HS-5 (cell line): ENCODE measurements around the gene DDIAS.
"Not testable (repeated sequence)": the region's sequence is repeated elsewhere in the genome, so short reads cannot be mapped to it uniquely, and the experiment has no call there.

Source experiments
- DNase-seq: peaks from one replicate; pipeline ENCODE4 v3.0.0-alpha.2; 2012; ENCODE audit warnings: low read depth

Gene DDIAS

DNA sequence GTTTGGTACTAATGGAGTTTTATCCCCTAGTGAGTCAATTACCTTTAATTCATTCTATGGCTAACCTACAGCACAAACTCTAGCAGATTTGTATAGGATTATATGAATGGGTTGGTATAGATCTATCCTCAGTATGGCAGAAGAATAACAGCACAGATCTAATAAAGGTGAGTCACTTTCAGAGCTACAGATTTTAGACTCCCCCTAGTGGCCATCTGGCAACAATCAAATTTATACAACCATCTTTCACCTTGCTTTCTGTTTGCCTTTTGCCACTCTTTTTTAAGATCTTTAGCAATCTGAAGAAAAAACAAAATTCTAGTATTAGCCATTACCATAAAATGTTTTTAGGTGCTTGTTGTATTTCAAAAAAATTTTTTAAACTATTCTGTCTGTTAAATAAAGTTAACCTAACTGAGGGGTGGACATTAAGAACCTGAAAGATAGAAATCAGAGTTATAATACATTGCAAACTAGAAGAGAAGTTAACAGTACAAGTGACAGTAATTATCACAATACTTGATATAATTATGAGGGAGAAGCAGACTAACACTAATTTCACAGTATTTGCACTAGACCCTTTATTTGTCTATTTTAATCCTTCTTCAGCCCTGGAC is 25.8 kb downstream of the DDIAS start:
- peak; percentile 35 for DNase-seq

DNA sequence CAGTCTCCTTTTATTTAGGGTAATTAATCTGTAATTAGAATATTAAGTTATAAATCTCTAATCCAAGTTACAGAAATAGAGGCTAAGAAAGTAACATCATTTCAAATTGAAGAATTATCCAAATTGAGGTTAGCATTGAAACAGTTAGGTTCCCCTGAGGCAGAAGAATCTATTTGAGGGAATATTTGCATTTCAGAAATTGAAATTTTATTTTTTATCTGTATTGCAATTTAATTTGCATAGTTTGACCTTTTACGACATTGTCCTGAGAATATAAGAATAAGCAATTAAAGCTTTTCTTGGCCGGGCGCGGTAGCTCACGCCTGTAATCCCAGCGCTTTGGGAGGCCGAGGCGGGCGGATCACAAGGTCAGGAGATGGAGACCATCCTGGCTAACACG is 27.6 kb downstream of the DDIAS start:
- DNase-seq = no peak

DNA sequence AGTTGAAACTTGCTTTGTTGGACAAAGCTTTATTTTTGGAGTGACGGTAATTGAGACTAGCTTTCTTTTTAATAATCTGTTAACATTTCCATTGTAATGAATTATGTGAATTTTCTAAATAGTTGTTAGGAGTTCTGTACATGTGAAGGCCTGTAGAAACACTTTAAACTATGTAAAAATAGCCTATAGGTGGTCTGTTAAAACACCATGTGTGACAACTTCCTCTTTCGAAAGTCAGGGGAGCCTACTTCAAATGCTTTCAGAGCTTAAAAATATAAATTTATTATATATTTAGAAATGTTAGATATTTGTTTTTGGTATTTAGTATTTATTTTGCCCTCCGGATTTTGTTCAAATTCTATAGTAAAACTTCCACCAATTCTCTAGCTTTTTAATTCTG is 28.7 kb downstream of the DDIAS start:
- DNase-seq = no peak

DNA sequence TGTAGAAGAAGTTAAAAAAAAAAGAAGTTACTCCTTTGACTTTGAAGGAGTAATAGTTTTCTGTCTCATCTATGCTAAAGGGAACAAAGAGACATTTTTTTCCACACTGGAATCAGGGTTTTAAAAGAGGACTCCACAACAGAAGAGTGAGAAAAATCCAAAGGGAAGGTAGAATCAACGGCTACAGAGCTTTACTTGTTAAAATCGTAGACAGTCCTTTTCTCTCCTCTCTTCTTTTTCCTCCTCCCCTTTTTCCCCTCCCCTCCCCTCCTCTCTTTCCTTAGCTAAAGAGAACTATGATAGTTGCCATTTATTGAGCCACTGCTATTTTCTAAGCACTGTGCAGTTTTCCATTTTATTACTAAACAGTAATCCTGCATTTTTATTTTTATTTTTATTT is 29.2 kb downstream of the DDIAS start:
- DNase-seq = no peak

DNA sequence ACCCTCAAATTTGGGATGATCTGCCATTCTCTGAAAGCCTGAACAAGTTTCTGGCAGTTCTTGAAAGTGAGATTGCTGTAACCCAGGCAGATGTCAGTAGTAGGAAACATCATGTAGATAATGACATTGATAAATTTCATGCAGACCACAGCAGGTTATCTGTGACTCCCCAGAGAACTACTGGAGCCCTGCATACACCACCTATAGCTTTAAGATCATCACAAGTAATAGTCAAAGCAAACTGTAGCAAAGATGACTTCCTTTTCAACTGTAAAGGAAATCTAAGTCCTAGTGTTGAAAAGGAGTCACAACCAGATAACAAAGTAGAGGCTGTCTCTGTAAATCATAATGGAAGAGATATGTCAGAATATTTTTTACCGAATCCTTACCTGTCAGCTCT is 31.0 kb downstream of the DDIAS start:
- DNase-seq = no peak

- DNase-seq = no peak
Observed at GRCh38 chr11:82936261-82936660, 34.7 kb downstream of the DDIAS start.

DNA sequence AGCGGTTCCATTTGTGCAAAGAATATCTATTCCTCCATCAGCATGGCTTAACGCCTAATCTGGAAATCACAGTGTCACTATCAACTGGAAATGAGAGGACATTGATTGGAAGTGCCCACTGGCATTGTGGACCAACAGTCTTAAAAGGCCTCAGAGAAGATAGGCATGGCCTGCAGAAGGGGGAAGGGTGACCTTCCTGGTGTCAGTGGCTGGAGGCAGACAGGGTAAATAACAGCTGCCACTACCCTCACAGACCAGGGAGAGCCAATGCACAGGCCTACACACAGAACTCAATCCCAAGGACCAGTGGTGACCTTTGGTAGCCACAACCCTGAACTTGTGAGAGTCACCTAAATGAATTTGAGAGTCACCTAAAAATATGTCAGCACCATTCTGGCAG is 36.0 kb downstream of the DDIAS start:
- no peak for DNase-seq

- no peak for DNase-seq
Observed at GRCh38 chr11:82939456-82939855, 37.9 kb downstream of the DDIAS start.

DNA sequence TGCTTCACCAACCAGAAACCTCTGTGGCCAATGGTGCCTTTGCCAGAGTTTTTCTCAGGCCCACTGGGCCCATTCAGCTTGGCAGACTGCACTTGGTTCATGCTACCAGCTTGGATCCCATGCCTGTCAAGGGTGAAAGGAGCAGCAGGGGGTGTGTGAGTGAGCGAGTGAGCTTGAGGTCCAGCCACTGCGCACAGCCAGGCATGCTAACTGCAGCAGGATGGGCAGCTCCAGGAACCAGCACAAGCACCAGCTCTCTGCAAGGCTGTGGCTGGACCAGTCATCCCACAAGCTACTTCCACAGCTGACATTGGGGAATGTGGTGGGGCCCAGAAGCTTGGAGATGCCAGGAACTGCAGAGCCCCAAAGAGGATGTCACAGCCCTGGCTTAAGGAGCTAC is 40.8 kb downstream of the DDIAS start:
- DNase-seq = no peak

DNA sequence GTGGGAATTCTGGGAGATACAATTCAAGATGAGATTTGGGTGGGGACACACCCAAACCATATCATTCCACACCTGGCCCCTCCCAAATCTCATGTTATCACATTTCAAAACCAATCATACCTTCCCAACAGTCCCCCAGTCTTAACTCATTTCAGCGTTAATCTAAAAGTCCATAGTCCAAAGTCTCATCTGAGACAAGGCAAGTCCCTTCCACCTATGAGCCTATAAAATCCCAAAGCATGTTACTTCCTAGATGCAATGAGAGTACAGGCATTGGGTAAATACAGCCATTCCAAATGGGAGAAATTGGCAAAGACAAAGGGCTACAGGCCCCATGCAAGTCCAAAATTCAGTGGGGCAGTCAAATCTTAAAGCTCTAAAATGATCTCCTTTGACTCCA is 41.9 kb downstream of the DDIAS start:
- not testable (repeated sequence) for DNase-seq

GRCh38 chr11:82944198-82944597 is 42.7 kb downstream of the DDIAS start:
- no peak for DNase-seq

DNA sequence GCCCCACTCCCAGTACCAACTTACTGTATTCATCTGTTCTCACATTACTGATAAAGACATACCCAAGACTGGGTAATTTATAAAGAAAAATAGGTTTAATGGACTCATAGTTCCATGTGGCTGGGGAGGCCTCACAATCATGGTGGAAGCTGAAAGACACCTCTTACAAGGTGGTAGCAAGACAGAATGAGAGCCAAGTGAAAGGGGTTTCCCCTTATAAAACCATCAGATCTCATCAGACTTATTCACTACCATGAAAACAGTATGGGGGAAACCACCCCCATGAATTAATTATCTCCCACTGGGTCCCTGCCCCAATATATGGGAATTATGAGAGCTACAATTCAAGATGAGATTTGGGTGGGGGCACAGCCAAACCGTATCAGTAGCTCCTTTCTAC is 43.5 kb downstream of the DDIAS start:
- not testable (repeated sequence) for DNase-seq

GRCh38 chr11:82945682-82946081 is 44.1 kb downstream of the DDIAS start:
- DNase-seq = no peak

- no peak for DNase-seq
Observed at GRCh38 chr11:82949352-82949751, 47.8 kb downstream of the DDIAS start.

GRCh38 chr11:82950502-82950901 is 49.0 kb downstream of the DDIAS start:
- not testable (repeated sequence) for DNase-seq

- not testable (repeated sequence) for DNase-seq
Observed at GRCh38 chr11:82955736-82956453, 54.4 kb downstream of the DDIAS start.

GRCh38 chr11:82959987-82960778 is 58.6 kb downstream of the DDIAS start:
- DNase-seq = no peak

DNA sequence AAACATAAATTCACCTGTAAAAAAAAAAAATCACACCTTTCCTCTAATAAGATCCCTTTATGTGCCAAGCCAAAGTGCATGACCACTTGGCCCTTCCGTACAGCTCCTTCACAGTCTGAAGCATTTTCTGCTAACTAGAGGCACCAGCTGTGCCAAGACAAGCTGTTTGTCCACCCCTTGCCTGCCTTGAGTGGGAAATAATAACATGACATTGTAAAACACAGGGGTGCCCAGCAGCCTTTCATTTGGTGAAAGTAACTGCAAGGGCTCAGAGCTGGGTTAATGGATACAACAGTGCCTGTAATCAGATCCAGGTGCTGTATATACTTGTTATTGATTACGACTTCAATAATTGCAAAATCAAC is 59.2 kb downstream of the DDIAS start:
- DNase-seq = no peak

DNA sequence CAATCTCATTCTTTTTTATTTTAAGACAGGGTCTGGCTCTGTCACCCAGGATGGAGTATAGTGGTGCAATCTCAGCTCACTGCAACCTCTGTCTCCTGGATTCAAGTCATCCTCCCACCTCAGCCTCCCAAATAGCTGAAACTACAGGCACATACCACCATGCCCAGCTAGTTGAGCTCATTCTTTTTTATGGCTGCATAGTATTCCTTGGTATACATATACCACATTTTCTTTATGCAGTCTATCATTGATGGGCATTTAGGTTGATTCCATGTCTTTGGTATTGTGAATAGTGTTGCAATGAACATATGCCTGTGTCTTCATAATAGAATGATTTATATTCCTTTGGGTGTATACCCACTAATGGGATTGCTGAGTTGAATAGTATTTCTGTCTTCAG is 60.5 kb downstream of the DDIAS start:
- not testable (repeated sequence) for DNase-seq

DNA sequence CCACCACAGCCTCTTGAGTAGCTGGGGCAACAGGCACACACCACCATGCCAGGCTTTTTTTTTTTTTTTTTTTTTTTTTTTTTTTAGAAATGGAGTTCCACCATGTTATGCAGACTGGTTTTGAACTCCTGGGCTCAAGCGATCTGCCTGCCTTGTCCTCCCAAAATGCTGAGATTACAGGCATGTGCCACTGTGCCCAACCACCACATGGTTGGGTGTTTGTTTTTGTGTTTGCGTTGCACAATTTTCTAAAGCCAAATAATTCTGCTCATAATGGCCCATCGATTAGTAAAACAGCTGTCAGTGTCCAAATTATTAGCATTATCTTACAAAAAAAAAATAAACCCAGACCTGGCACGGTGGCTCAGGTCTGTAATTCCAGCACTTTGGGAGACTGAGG is 65.8 kb downstream of the DDIAS start:
- no peak for DNase-seq

DNA sequence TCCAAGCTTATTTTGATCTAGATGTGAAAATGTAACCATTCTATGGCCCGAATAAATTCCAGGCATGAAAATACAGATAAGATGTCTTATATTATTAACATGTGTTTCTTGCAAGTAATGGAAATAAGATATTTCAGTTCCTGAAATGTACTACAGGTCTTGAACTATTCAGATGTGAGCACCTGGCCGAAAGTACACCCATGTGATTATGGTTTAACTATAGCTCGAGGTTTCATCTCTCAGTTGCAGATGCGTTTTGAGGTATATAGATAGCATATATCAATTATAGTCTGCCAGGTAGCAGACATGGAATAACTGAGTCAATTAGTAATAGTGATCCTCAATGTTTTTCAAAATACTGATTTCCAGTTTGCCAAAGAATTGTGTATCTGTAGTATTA is 68.3 kb downstream of the DDIAS start:
- DNase-seq = no peak

GRCh38 chr11:82970507-82971083 is 69.1 kb downstream of the DDIAS start:
- not testable (repeated sequence) for DNase-seq

DNA sequence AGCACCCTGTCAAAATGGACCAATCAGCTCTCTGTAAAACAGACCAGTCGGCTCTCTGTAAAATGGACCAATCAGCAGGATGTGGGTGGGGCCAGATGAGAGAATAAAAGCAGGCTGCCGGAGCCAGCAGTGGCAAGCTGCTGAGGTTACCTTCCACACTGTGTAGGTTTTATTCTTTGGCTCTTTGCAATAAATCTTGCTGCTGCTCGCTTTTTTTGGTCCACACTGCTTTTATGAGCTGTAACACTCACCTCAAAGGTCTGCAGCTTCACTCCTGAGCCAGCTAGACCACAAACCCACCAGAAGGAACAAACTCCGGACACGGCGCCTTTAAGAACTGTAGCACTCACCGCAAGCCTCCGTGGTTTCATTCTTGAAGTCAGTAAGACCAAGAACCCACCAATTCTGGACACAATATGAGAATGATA is 70.0 kb downstream of the DDIAS start:
- not testable (repeated sequence) for DNase-seq
